Astrocyte (in vitro differentiated cells and primary cell): ENCODE data around the gene PI16.

Source experiments
- CTCF ChIP-seq: IDR thresholded peaks from 2 replicates; pipeline ENCODE4 v1.5.1; 2011; ENCODE audit warnings: low read depth, mild to moderate bottlenecking, inconsistent platforms, low read length, moderate library complexity; ENCODE audit not compliant: insufficient read depth
- EZH2 ChIP-seq: IDR thresholded peaks from 2 replicates; pipeline ENCODE4 v1.6.1; 2012; ENCODE audit warnings: mild to moderate bottlenecking, low read length, inconsistent platforms; ENCODE audit not compliant: insufficient read depth

GRCh38 chr6:36929152-36929551, 25.4 kb upstream of the PI16 start:
- TF ChIP-seq CTCF (no peak), EZH2 (no peak)
